ENCODE measurements around the gene PMPCA.
"Not testable (repeated sequence)": the region's sequence is repeated elsewhere in the genome, so short reads cannot be mapped to it uniquely, and the experiment has no call there.

The PMPCA gene

GRCh38 chr9:136416427-136416826, 6.0 kb downstream of the PMPCA start:
- no peak for DNase-seq

- DNase-seq = no peak
Observed at GRCh38 chr9:136416914-136417313, 6.5 kb downstream of the PMPCA start.

- DNase-seq = no peak
Observed at GRCh38 chr9:136418182-136419091, 8.0 kb downstream of the PMPCA start.

GRCh38 chr9:136419092-136419420, 8.6 kb downstream of the PMPCA start:
- no peak for DNase-seq

- no peak for DNase-seq
Observed at GRCh38 chr9:136421791-136422190, 11.3 kb downstream of the PMPCA start.

GRCh38 chr9:136422876-136423275, 12.4 kb downstream of the PMPCA start:
- no peak for DNase-seq

- no peak for DNase-seq
Observed at GRCh38 chr9:136423432-136424146, 13.1 kb downstream of the PMPCA start.

- no peak for DNase-seq
Observed at GRCh38 chr9:136424750-136425362, 14.4 kb downstream of the PMPCA start.

- DNase-seq = not testable (repeated sequence)
Observed at GRCh38 chr9:136425367-136425766, 14.9 kb downstream of the PMPCA start.

- DNase-seq = no peak
Observed at GRCh38 chr9:136426787-136427186, 16.3 kb downstream of the PMPCA start.

- DNase-seq = no peak
Observed at GRCh38 chr9:136429075-136429628, 18.7 kb downstream of the PMPCA start.

- no peak for DNase-seq
Observed at GRCh38 chr9:136429683-136430491, 19.4 kb downstream of the PMPCA start.

GRCh38 chr9:136430588-136431234, 20.3 kb downstream of the PMPCA start:
- no peak for DNase-seq

- DNase-seq = no peak
Observed at GRCh38 chr9:136431782-136432350, 21.4 kb downstream of the PMPCA start.

GRCh38 chr9:136432591-136432990, 22.1 kb downstream of the PMPCA start:
- no peak for DNase-seq

GRCh38 chr9:136433043-136433715, 22.7 kb downstream of the PMPCA start:
- no peak for DNase-seq

GRCh38 chr9:136433849-136434579, 23.6 kb downstream of the PMPCA start:
- DNase-seq = no peak

GRCh38 chr9:136434580-136435169, 24.2 kb downstream of the PMPCA start:
- DNase-seq = no peak

GRCh38 chr9:136436055-136436634, 25.7 kb downstream of the PMPCA start:
- no peak for DNase-seq

GRCh38 chr9:136437430-136437829, 27.0 kb downstream of the PMPCA start:
- DNase-seq = no peak

All from activated effector memory CD4-positive, alpha-beta T cell treated with Interleukin-2 at 50 U/mL for 16 hours (primary cell).